Uterus (tissue), 2 donors: Measurements from ENCODE around the gene DMRTC2.

Experiments
- POLR2A ChIP-seq, 2 donors: fragments of 450-650 bp; IDR thresholded peaks; one replicate each; pipeline ENCODE4 v1.6.1; 2016; ENCODE audit warnings: antibody characterized with exemption in 2 of 2, mild to moderate bottlenecking in 1 of 2, moderate library complexity in 1 of 2
- TF ChIP-seq, protein P1 (sequence below), 4 experiments: fragments of 200-600 bp in 2 of 4; fragments of 450-650 bp in 2 of 4; sonication (generic) in 2 of 4; IDR thresholded peaks; one replicate each; pipeline ENCODE4 v1.5.1; 2016 to 2019; ENCODE audit warnings: antibody characterized with exemption in 4 of 4, mild to moderate bottlenecking in 2 of 4, moderate library complexity in 1 of 4

DNA sequence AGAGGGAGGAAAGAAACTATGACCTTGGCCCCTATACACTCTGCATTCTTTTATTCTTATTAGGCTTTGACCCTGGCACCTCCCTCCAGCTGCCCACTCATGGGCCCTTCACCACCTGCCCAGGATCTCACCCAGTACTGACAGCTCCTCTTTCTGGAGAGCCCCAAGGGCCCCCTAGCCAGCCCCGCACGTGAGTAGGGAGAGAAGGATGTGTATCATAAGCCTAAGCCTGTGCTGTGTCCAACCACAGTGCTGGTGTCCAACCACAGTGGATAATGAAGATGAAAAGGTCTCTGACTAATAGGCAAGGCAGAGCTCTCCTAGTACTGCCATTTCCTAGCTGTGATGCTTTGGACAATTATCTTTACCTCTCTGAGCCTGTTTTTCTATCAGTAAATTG lies 4.2 kb downstream of the DMRTC2 start:
- TF ChIP-seq, protein P1, sequence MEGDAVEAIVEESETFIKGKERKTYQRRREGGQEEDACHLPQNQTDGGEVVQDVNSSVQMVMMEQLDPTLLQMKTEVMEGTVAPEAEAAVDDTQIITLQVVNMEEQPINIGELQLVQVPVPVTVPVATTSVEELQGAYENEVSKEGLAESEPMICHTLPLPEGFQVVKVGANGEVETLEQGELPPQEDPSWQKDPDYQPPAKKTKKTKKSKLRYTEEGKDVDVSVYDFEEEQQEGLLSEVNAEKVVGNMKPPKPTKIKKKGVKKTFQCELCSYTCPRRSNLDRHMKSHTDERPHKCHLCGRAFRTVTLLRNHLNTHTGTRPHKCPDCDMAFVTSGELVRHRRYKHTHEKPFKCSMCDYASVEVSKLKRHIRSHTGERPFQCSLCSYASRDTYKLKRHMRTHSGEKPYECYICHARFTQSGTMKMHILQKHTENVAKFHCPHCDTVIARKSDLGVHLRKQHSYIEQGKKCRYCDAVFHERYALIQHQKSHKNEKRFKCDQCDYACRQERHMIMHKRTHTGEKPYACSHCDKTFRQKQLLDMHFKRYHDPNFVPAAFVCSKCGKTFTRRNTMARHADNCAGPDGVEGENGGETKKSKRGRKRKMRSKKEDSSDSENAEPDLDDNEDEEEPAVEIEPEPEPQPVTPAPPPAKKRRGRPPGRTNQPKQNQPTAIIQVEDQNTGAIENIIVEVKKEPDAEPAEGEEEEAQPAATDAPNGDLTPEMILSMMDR (IDR thresholded peaks at IDR 0.05): no peak
- no peak for TF ChIP-seq POLR2A (IDR thresholded peaks at IDR 0.05)
